ENCODE measurements around the gene FBXO24. TPM values are rescaled to one million over a fixed set of nuclear protein-coding genes. Genes with fewer than 3 reads are reported as not detected.

Gene FBXO24
- total and polyA plus RNA-seq, 2 of the 8 experiments (the other 6 are each of a cell fraction or from before 2014, with no cell fraction given), result 0.35 to 0.57 TPM

- CTCF ChIA-PET (ENCODE audit: partially characterized antibody), result interaction anchor here (1.1 to 3.3 kb wide), 5 partner anchors 8 to 71 kb away, joined by 3 to 20 read pairs (median 6); partner anchors contain the start of genes FBXO24 and MOSPD3
- Histone ChIP-seq H3K27ac (ENCODE audit: low read depth, low read length) (no peak overlapping the region), H4K20me1 (replicated peaks in 1 of 2; ENCODE audit: control insufficient read depth in 1 of 2, insufficient read depth in 2 of 2, low read length in 2 of 2) (no peaks in the 10 kb centered on the region), H3K14ac (ENCODE audit: insufficient read length) (no peak overlapping the region), H2BK20ac (ENCODE audit: low read length) (no peak overlapping the region), H3K4me2 (ENCODE audit: insufficient read depth in 1 of 2, low read depth in 2 of 2, low read length in 2 of 2) (no peak overlapping the region), H3K4me3 (ENCODE audit: extremely low read depth in 1 of 4, insufficient read depth in 2 of 4, low read depth in 3 of 4, low read length in 4 of 4) (no peak overlapping the region), H2AK5ac (ENCODE audit: low read depth, low read length) (no peak overlapping the region), H2BK5ac (ENCODE audit: low read depth, low read length) (no peak overlapping the region), H2BK120ac (replicated peaks; ENCODE audit: low read depth, low read length) (no peak overlapping the region), H3K23ac (ENCODE audit: insufficient read length) (no peak overlapping the region), H3K9ac (replicated peaks in 1 of 4; ENCODE audit: extremely low read depth in 1 of 4, low read depth in 3 of 4, low read length in 3 of 4) (no peak overlapping the region), H4K8ac (ENCODE audit: extremely low read depth, insufficient read depth, low read length) (no peak overlapping the region; the same call in 1 of the 2 replicates), H3K23me2 (ENCODE audit: low read depth, low read length) (no peaks in the 10 kb centered on the region), H3K4ac (replicated peaks; ENCODE audit: insufficient read length, low read depth, low read length) (no peak overlapping the region), H3K27me3 (replicated peaks in 1 of 4; ENCODE audit: control insufficient read depth in 3 of 4, extremely low read depth in 1 of 4, insufficient read depth in 3 of 4, low read length in 3 of 4) (peaks cover 0 to 2% (median 1%) of the 10 kb centered on the region in 4 experiments; a peak in 3 of 7 replicates), H2BK12ac (ENCODE audit: low read depth, low read length) (no peak overlapping the region), H4K5ac (ENCODE audit: insufficient read length, low read depth, low read length) (no peak overlapping the region), H3K36me3 (ENCODE audit: control insufficient read depth in 2 of 4, insufficient read depth in 4 of 4, low read length in 3 of 4) (no peaks in the 10 kb centered on the region), H3K4me1 (replicated peaks in 1 of 4; ENCODE audit: control insufficient read depth in 3 of 4, insufficient read depth in 4 of 4, low read length in 3 of 4) (no peaks in the 10 kb centered on the region), H3K18ac (ENCODE audit: extremely low read depth, low read length) (no peak overlapping the region), H2AFZ (ENCODE audit: low read length) (no peak overlapping the region), H3K79me2 (ENCODE audit: control insufficient read depth in 1 of 2, insufficient read depth in 2 of 2, low read length in 2 of 2) (no peaks in the 10 kb centered on the region), H4K91ac (replicated peaks; ENCODE audit: insufficient read length, low read length) (no peak overlapping the region), H3K79me1 (ENCODE audit: low read depth, low read length) (no peaks in the 10 kb centered on the region), H3K9me3 (ENCODE audit: insufficient read depth in 2 of 2, low read depth in 1 of 2, low read length in 1 of 2) (no peaks in the 10 kb centered on the region), H3K56ac (replicated peaks; ENCODE audit: insufficient read length, low read depth, low read length) (no peak overlapping the region), H2BK15ac (ENCODE audit: low read length) (no peak overlapping the region)
- POLR2A ChIA-PET (ENCODE audit: partially characterized antibody), result interaction anchor here (1.1 to 2.2 kb wide), 4 partner anchors 8 to 19 kb away, joined by 4 to 9 read pairs (median 6); partner anchors contain the start of genes MOSPD3 and PCOLCE
- no peak for FAIRE-seq
- WGBS, 2 experiments (ENCODE audit: extremely low coverage in 1 of 2, insufficient coverage in 1 of 2, insufficient read length in 1 of 2, insufficient replicate concordance in 2 of 2, low coverage in 1 of 2, low lambda C conversion rate in 2 of 2, missing lambda C conversion rate in 1 of 2), result 94% methylated on average over 23 of the region's 23 CpGs; no CpG with 5 or more reads in 1 of the 2 experiments
- DNase-seq (ENCODE audit: low read depth in 1 of 2, low spot score in 2 of 2), result no peak
- TF ChIP-seq CHD2 (IDR thresholded peaks at IDR 0.05; ENCODE audit: low read length) (no peak), BRCA1 (IDR thresholded peaks at IDR 0.05; ENCODE audit: low read depth, low read length) (no peak), BACH1 (IDR thresholded peaks at IDR 0.05; ENCODE audit: low read length) (no peak), NRF1 (IDR thresholded peaks at IDR 0.05; ENCODE audit: low read depth, low read length) (no peak), HDAC2 (IDR thresholded peaks at IDR 0.05; ENCODE audit: borderline replicate concordance in 1 of 2, low read depth in 2 of 2, low read length in 2 of 2) (no peak), JUND (IDR thresholded peaks at IDR 0.05; ENCODE audit: low read length) (no peak)
Measured at GRCh38 chr7:100620804-100621203, 34.7 kb downstream of the FBXO24 start.

Measured in H1 (cell line).